ENCODE results near the gene DLG2.

Gene DLG2

GRCh38 chr11:83572581-83573496 is 2054.3 kb downstream of the DLG2 start:
- DNase-seq = no peak

GRCh38 chr11:83571302-83571701 is 2055.8 kb downstream of the DLG2 start:
- no peak for DNase-seq

GRCh38 chr11:83569134-83569805 is 2057.9 kb downstream of the DLG2 start:
- DNase-seq = no peak

- no peak for DNase-seq
Observed at GRCh38 chr11:83568516-83568915, 2058.6 kb downstream of the DLG2 start.

- DNase-seq = no peak
Observed at GRCh38 chr11:83566950-83567349, 2060.2 kb downstream of the DLG2 start.

GRCh38 chr11:83564870-83565269 is 2062.3 kb downstream of the DLG2 start:
- DNase-seq = no peak

GRCh38 chr11:83558281-83558680 is 2068.9 kb downstream of the DLG2 start:
- DNase-seq = no peak

- DNase-seq = no peak
Observed at GRCh38 chr11:83557653-83558052, 2069.5 kb downstream of the DLG2 start.

GRCh38 chr11:83554876-83555275 is 2072.3 kb downstream of the DLG2 start:
- DNase-seq = no peak

- DNase-seq = no peak
Observed at GRCh38 chr11:83549984-83550667, 2077.0 kb downstream of the DLG2 start.

GRCh38 chr11:83546368-83546767 is 2080.8 kb downstream of the DLG2 start:
- no peak for DNase-seq

- no peak for DNase-seq
Observed at GRCh38 chr11:83545494-83546260, 2081.5 kb downstream of the DLG2 start.

- no peak for DNase-seq
Observed at GRCh38 chr11:83544846-83545245, 2082.3 kb downstream of the DLG2 start.

GRCh38 chr11:83543706-83544439 is 2083.3 kb downstream of the DLG2 start:
- DNase-seq = no peak

GRCh38 chr11:83542861-83543260 is 2084.3 kb downstream of the DLG2 start:
- DNase-seq = no peak

- no peak for DNase-seq
Observed at GRCh38 chr11:83540728-83541127, 2086.4 kb downstream of the DLG2 start.

- DNase-seq = no peak
Observed at GRCh38 chr11:83540112-83540675, 2086.9 kb downstream of the DLG2 start.

GRCh38 chr11:83538286-83538685 is 2088.9 kb downstream of the DLG2 start:
- DNase-seq = no peak

- no peak for DNase-seq
Observed at GRCh38 chr11:83537131-83537610, 2090.0 kb downstream of the DLG2 start.

GRCh38 chr11:83533166-83533565 is 2094.0 kb downstream of the DLG2 start:
- no peak for DNase-seq

GRCh38 chr11:83528877-83529276 is 2098.3 kb downstream of the DLG2 start:
- DNase-seq = no peak

GRCh38 chr11:83528225-83528624 is 2098.9 kb downstream of the DLG2 start:
- DNase-seq = no peak
